Neural cell (in vitro differentiated cells): Measurements from ENCODE around the gene FAM43A. TPM values are rescaled to one million over a fixed set of nuclear protein-coding genes. Genes with fewer than 3 reads are reported as not detected.

Experiments
- polyA plus RNA-seq: library from polyadenylated mRNA; depleted of rRNA; stranded (reverse); fragments of >200 nt; gene quantifications from 2 replicates; pipeline ENCODE4 v1.2.3, GENCODE V29; 2014
- small RNA-seq, 3 experiments: library from RNA; depleted of rRNA; stranded (forward); fragments of <200 nt; gene quantifications; one replicate each; pipeline ENCODE3, GENCODE V24; 2012

The FAM43A gene
- polyA plus RNA-seq, 1 donor from 2014 or later: 0.59 TPM

Small RNAs within 50 kb of the gene (small RNA-seq; reads per million reads assigned to genes)
- 0 reads per million in 3 experiments for gene AC046143.2

Other genes starting within 250 kb of the FAM43A start
- gene ATP13A3, start 198.9 kb upstream of the FAM43A start, polyA plus RNA-seq: 60.1 and 64.7 TPM in 2 replicates
- 40.6 and 59.3 TPM in 2 replicates for gene TMEM44, start 52.5 kb upstream of the FAM43A start, polyA plus RNA-seq
- gene LSG1, start 13.7 kb upstream of the FAM43A start, polyA plus RNA-seq: 25.6 and 35.5 TPM in 2 replicates